ENCODE data around the gene AMH. TPM values are rescaled to one million over a fixed set of nuclear protein-coding genes. Genes with fewer than 3 reads are reported as not detected.

Gene AMH
- total RNA-seq, 1 experiment from 2014 or later: 21.9 TPM

- H3K36me3 ChIP-seq (ENCODE audit: control insufficient read depth, insufficient read depth, low read length): no peaks in the 10 kb centered on the region
- ATAC-seq (no peak), DNase-seq (ENCODE audit: low read depth, low spot score) (no peak)
- in situ Hi-C loops (cut with HindIII; ENCODE audit: low pct_unique_long_range_greater_than_20kb, low sequenced_read_pairs) (no loop called here), intact Hi-C loops (cut with micrococcal nuclease; ENCODE audit: unreplicated experiment) (no loop called here)
- POLR2A ChIA-PET: no interaction called here
- CTCF ChIA-PET: no interaction called here
- no peaks in the 10 kb centered on the region for H3K9me3 ChIP-seq (ENCODE audit: control insufficient read depth, insufficient read depth, low read depth, low read length)
- TF ChIP-seq POLR2AphosphoS5 (IDR thresholded peaks at IDR 0.05; ENCODE audit: low read depth, low read length) (no peak), REST (IDR thresholded peaks at IDR 0.05; ENCODE audit: insufficient read depth in 1 of 2, low read depth in 2 of 2, low read length in 1 of 2) (no peak), SIN3A (IDR thresholded peaks at IDR 0.05; ENCODE audit: borderline replicate concordance, insufficient read depth, low read depth, low read length) (no peak), CTCF (IDR thresholded peaks at IDR 0.05) (no peak), TCF7L2 (IDR thresholded peaks at IDR 0.05; ENCODE audit: low read depth, low read length) (no peak)
- no peaks in the 10 kb centered on the region for H3K4me1 ChIP-seq (ENCODE audit: control insufficient read depth, insufficient read depth, low read length)
- H3K27me3 ChIP-seq (ENCODE audit: control insufficient read depth, insufficient read depth, low read length): no peaks in the 10 kb centered on the region
- no TSS peak for BruUV-seq (replicated peaks)
- no peak overlapping the region for H3K4me3 ChIP-seq (ENCODE audit: low read depth in 2 of 2, low read length in 2 of 2)
- H3K27ac ChIP-seq (ENCODE audit: low read length): no peak overlapping the region
Measured at GRCh38 chr19:2252797-2253105, 3.6 kb downstream of the AMH start.

- BruUV-seq (replicated peaks): no TSS peak
- Histone ChIP-seq H3K27ac (ENCODE audit: low read length) (no peak overlapping the region), H3K27me3 (ENCODE audit: control insufficient read depth, insufficient read depth, low read length) (no peaks in the 10 kb centered on the region), H3K36me3 (ENCODE audit: control insufficient read depth, insufficient read depth, low read length) (no peaks in the 10 kb centered on the region), H3K4me1 (ENCODE audit: control insufficient read depth, insufficient read depth, low read length) (no peaks in the 10 kb centered on the region), H3K4me3 (ENCODE audit: low read depth in 2 of 2, low read length in 2 of 2) (no peak overlapping the region), H3K9me3 (ENCODE audit: control insufficient read depth, insufficient read depth, low read depth, low read length) (no peaks in the 10 kb centered on the region)
- in situ Hi-C loops (cut with HindIII; ENCODE audit: low pct_unique_long_range_greater_than_20kb, low sequenced_read_pairs) (no loop called here), intact Hi-C loops (cut with micrococcal nuclease; ENCODE audit: unreplicated experiment) (no loop called here)
- ATAC-seq: no peak
- no peak for TF ChIP-seq TCF7L2 (IDR thresholded peaks at IDR 0.05; ENCODE audit: low read depth, low read length)
- ChIA-PET CTCF (no interaction called here), POLR2A (no interaction called here)
- DNase-seq (ENCODE audit: low read depth, low spot score): no peak
Measured at GRCh38 chr19:2253106-2254063, 4.3 kb downstream of the AMH start.
